Osteocyte (in vitro differentiated cells): Measurements from ENCODE around the gene AHNAK. TPM values are rescaled to one million over a fixed set of nuclear protein-coding genes. Genes with fewer than 3 reads are reported as not detected.

Experiments
- DNase-seq: peaks from one replicate; pipeline ENCODE4 v3.0.0; 2021; ENCODE audit warnings: mixed read lengths; ENCODE audit not compliant: unreplicated experiment; ENCODE audit errors: extremely low spot score
- H3K27ac Mint-ChIP-seq: one replicate; pipeline ENCODE4 v1.8.0; 2021; ENCODE audit warnings: mild to moderate bottlenecking, mixed read lengths; ENCODE audit not compliant: unreplicated experiment
- H3K27me3 Mint-ChIP-seq: one replicate; pipeline ENCODE4 v1.8.0; 2021; ENCODE audit warnings: mixed read lengths; ENCODE audit not compliant: unreplicated experiment
- H3K36me3 Mint-ChIP-seq: one replicate; pipeline ENCODE4 v1.8.0; 2021; ENCODE audit warnings: mixed read lengths; ENCODE audit not compliant: unreplicated experiment
- H3K4me1 Mint-ChIP-seq: one replicate; pipeline ENCODE4 v1.8.0; 2021; ENCODE audit warnings: mixed read lengths; ENCODE audit not compliant: unreplicated experiment
- H3K4me3 Mint-ChIP-seq: one replicate; pipeline ENCODE4 v1.8.0; 2021; ENCODE audit warnings: mild to moderate bottlenecking, moderate library complexity, mixed read lengths; ENCODE audit not compliant: unreplicated experiment
- H3K9me3 Mint-ChIP-seq: one replicate; pipeline ENCODE4 v1.8.0; 2021; ENCODE audit warnings: mixed read lengths; ENCODE audit not compliant: unreplicated experiment
- total RNA-seq: library from RNA; stranded (reverse); gene quantifications from 2 replicates; pipeline ENCODE4 v1.2.1, GENCODE V29; 2021
- TF ChIP-seq, protein P1 (sequence below): fragments of 200-600 bp; sonication (generic); IDR thresholded peaks from 2 replicates; pipeline ENCODE4 v1.5.0; 2021; ENCODE audit warnings: antibody characterized with exemption, mild to moderate bottlenecking, moderate library complexity

The AHNAK gene
- total RNA-seq, 1 donor from 2014 or later: 462 TPM

DNA sequence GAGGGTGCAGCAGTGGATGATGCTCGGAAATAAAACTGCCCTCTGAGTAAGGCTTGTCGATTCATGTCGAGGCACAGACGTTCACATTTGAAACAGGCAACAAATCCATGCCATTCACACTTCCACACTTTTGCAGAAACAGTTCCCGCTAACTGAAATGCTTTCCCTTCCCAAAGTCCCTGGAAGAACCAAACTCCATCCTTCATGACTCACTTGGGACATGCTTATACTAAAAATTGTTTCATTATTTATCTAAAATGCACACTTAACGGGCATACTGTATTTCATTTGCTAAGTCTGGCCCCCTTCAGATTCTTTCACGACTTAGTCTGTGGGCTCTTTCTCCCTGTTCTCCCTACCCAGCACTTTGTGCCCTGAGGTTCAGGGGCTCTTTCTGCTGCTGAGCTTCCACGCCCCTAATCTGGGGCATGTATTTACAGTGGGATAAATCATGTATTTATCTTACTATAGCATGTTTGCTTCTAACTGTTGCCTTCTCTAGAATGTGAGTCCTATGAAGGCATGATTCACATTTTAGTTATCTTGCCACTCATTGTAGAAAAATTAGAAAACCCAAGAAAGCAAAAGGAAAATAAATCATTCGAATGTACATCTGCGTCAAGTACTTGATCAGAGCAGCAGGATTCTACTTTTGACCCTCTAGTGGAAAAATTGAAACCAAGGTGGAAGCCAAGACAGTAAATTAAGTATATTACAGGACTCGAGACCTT, 115.3 kb downstream of the AHNAK start:
- H3K36me3 Mint-ChIP-seq: no peaks in the 10 kb centered on the region
- H3K27me3 Mint-ChIP-seq: no peaks in the 10 kb centered on the region
- TF ChIP-seq, protein P1, sequence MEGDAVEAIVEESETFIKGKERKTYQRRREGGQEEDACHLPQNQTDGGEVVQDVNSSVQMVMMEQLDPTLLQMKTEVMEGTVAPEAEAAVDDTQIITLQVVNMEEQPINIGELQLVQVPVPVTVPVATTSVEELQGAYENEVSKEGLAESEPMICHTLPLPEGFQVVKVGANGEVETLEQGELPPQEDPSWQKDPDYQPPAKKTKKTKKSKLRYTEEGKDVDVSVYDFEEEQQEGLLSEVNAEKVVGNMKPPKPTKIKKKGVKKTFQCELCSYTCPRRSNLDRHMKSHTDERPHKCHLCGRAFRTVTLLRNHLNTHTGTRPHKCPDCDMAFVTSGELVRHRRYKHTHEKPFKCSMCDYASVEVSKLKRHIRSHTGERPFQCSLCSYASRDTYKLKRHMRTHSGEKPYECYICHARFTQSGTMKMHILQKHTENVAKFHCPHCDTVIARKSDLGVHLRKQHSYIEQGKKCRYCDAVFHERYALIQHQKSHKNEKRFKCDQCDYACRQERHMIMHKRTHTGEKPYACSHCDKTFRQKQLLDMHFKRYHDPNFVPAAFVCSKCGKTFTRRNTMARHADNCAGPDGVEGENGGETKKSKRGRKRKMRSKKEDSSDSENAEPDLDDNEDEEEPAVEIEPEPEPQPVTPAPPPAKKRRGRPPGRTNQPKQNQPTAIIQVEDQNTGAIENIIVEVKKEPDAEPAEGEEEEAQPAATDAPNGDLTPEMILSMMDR: no peak
- no peak for DNase-seq
- H3K27ac Mint-ChIP-seq: peak overlapping the region; percentile 76
- H3K9me3 Mint-ChIP-seq: no peaks in the 10 kb centered on the region
- peaks cover 57% of the 10 kb centered on the region for H3K4me1 Mint-ChIP-seq
- H3K4me3 Mint-ChIP-seq: peak overlapping the region; percentile 50

DNA sequence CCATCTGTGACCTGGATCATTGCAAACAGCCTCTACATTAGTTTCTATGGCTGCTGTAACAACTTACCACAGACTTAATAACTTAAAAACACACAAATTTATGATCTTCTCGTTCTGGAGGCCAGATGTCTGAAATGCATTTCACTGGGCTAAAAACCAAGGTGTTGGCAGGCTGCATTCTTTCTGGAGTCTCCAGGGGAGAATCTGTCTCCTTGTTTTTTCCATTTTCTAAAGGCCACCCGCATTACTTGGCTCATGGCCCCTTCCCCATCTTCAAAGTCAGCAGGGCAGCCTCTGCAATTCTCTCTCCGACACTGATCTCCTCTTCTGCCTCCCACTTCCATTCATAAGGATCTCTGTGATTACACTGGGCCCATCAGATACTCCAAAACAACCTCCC, 116.2 kb downstream of the AHNAK start:
- DNase-seq: no peak
- Mint-ChIP-seq H3K36me3 (no peaks in the 10 kb centered on the region), H3K27ac (no peak overlapping the region), H3K9me3 (no peaks in the 10 kb centered on the region), H3K27me3 (no peaks in the 10 kb centered on the region), H3K4me3 (no peak overlapping the region), H3K4me1 (peaks cover 61% of the 10 kb centered on the region)
- TF ChIP-seq, protein P1: no peak

DNA sequence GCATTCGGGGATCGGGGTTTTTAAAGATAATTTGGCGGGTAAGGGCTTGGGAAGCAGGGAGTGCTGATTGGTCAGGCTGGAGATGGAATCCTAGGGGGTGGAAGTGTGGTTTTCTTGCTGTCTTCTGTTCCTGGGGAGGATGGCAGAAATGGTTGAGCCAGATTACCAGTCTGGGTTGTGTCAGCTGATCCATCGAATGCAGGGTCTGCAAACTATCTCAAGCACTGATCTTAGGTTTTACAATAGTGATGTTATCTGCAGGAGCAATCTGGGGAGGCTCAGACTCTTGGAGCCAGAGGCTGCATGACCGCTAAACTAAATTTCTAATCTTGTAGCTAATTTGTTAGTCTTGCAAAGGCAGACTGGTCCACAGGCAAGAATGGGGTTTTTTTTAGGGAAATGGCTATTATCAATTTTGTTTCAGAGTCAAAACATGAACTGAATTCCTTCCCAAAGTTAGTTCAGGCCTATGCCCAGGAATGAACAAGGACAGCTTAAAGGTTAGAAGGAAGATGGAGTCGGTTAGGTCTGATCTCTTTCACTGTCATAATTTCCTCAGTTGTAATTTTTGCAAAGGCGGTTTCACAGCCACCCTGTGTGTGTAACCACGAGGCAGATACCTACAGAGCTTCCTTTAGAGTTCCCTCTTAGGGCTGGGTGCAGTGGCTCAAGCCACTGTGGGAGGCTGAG, 117.6 kb downstream of the AHNAK start:
- Mint-ChIP-seq H3K9me3 (no peaks in the 10 kb centered on the region), H3K4me1 (peaks cover 64% of the 10 kb centered on the region), H3K27me3 (no peaks in the 10 kb centered on the region), H3K4me3 (no peak overlapping the region), H3K36me3 (no peaks in the 10 kb centered on the region), H3K27ac (peak overlapping the region; percentile 25)
- no peak for DNase-seq
- TF ChIP-seq, protein P1: no peak

DNA sequence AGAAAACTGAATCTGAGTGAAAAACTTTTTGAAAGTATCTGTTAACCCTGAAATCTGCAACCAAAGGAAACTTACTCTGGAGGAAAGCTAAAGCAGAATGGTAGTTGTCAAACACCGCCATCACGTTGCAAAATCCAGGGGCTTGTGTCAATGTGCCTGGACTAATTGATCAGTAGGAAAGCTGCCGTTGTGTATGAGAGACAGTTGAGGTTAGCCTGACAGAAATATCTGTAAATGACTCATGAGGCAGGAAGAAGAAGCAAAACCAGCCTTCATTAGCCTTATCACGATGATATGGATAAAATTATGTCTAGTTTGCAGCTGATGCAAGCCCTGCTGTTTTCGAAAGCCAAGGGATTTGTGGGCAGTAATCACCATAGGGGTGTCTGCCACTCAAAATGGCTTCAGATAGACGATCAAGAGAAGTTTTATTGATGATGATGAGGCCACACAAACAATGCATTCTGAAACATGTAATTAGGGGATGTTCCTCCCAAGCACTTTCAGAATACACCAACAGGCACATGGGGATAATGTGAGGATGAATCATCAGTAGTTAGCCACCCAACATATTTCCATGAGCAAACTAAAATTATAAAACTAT, 118.9 kb downstream of the AHNAK start:
- Mint-ChIP-seq H3K36me3 (no peaks in the 10 kb centered on the region), H3K4me1 (peaks cover 66% of the 10 kb centered on the region), H3K27me3 (no peaks in the 10 kb centered on the region), H3K27ac (peak overlapping the region; percentile 79), H3K4me3 (no peak overlapping the region), H3K9me3 (no peaks in the 10 kb centered on the region)
- TF ChIP-seq, protein P1: no peak
- DNase-seq: no peak

DNA sequence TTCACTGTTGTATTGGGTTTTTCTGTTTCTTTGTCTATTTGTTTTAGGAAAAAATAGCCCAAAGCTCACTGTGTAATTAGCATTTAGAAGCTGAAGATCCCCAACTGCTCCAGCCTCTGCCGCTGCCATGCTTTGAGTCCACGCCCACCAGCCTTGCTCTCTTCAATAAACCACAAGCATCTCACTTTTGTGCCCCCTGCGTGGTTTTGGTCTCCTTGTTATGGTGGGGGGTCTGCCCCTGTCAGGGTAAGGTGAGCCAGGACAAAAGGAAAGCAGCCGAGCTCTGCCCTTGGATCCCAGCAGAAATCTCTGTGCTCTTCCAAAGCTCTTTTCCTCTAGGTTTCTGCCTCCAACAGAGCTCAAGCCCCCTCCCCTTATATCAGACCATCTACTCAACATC, 123.6 kb downstream of the AHNAK start:
- H3K4me3 Mint-ChIP-seq: no peak overlapping the region
- no peaks in the 10 kb centered on the region for H3K9me3 Mint-ChIP-seq
- TF ChIP-seq, protein P1: no peak
- peaks cover 2% of the 10 kb centered on the region for H3K27me3 Mint-ChIP-seq
- H3K36me3 Mint-ChIP-seq: no peaks in the 10 kb centered on the region
- peaks cover 35% of the 10 kb centered on the region for H3K4me1 Mint-ChIP-seq
- no peak for DNase-seq
- no peak overlapping the region for H3K27ac Mint-ChIP-seq
